ENCODE measurements around the gene EFCAB6. TPM values are rescaled to one million over a fixed set of nuclear protein-coding genes. Genes with fewer than 3 reads are reported as not detected.

Gene EFCAB6
- total and polyA plus RNA-seq, 2 of the 13 experiments (the other 11 are each of a cell fraction or from before 2014, with no cell fraction given), result not detected

DNA sequence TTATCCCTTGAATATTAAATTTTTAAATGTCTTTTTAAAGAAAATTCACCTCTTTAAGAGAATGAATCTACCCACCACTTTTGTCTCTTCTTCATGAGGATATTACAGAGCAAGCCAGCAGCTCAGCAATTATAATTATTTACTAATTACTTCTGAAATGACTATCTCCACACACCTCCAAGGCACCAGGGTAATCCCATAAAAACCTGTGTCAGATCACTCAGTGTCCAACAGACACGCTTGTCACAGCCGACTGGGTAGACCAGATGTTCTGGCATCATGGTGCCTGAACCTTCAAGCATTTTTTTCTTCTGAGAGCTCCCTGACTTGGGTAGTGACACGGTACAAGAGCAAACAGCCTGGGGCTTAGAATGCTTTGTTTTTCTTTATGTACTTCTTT lies 61.4 kb downstream of the EFCAB6 start:
- Histone ChIP-seq H3K27me3 (ENCODE audit: control insufficient read depth in 1 of 2, insufficient read depth in 2 of 2, low read length in 2 of 2) (peaks cover 2 to 49% of the 10 kb centered on the region in 2 experiments; a peak in 2 of 5 replicates), H2AFZ (ENCODE audit: low read length) (no peak overlapping the region), H3K9me3 (ENCODE audit: low read length) (no peaks in the 10 kb centered on the region), H3K9ac (ENCODE audit: insufficient read depth, low read depth, low read length) (no peak overlapping the region), H3K4me2 (ENCODE audit: low read depth, low read length) (no peak overlapping the region), H3K27ac (ENCODE audit: extremely low read length, insufficient read depth, low read length) (no peak overlapping the region), H3K79me2 (ENCODE audit: insufficient read depth, low read length) (no peaks in the 10 kb centered on the region), H3K4me3 (replicated peaks in 1 of 3; ENCODE audit: insufficient read depth in 1 of 3, low read depth in 2 of 3, low read length in 3 of 3) (no peak overlapping the region), H4K20me1 (ENCODE audit: insufficient read depth, low read length) (no peaks in the 10 kb centered on the region), H3K36me3 (replicated peaks in 1 of 2; ENCODE audit: control insufficient read depth in 1 of 2, insufficient read depth in 2 of 2, low read length in 2 of 2) (no peaks in the 10 kb centered on the region), H3K4me1 (ENCODE audit: insufficient read depth, low read length) (no peaks in the 10 kb centered on the region)
- POLR2A ChIA-PET, result no interaction called here
- FAIRE-seq (no peak), ATAC-seq (no peak), DNase-seq (ENCODE audit: low spot score) (no peak)
- in situ Hi-C loops (cut with HindIII; ENCODE audit: extremely low pct_ligation_motif_present, low pct_unique_long_range_greater_than_20kb), result no loop called here
- no TSS peak for BruUV-seq (replicated peaks)
- CTCF ChIA-PET (ENCODE audit: low intra/inter-chr PET ratio, low total read pairs), result no interaction called here
- intact Hi-C loops (cut with micrococcal nuclease; ENCODE audit: unreplicated experiment), result no loop called here
- WGBS (ENCODE audit: low lambda C conversion rate), result 0% methylated on average over 3 of the region's 3 CpGs
- TF ChIP-seq HDAC2 (CRISPR knock-in tag; IDR thresholded peaks at IDR 0.05), result no peak
- TF ChIP-seq, protein P1, sequence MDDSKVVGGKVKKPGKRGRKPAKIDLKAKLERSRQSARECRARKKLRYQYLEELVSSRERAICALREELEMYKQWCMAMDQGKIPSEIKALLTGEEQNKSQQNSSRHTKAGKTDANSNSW (CRISPR knock-in tag; IDR thresholded peaks at IDR 0.05; ENCODE audit: borderline replicate concordance), result no peak
- TF ChIP-seq EED (CRISPR knock-in tag; IDR thresholded peaks at IDR 0.05), result no peak
- TF ChIP-seq KLF12 (CRISPR knock-in tag; IDR thresholded peaks at IDR 0.05; ENCODE audit: borderline replicate concordance), result no peak
- TF ChIP-seq ZFP36L2 (CRISPR knock-in tag; IDR thresholded peaks at IDR 0.05), result no peak
- no peak for TF ChIP-seq GTF3A (CRISPR knock-in tag; conservative IDR thresholded peaks at IDR 0.05)
- no peak for TF ChIP-seq CBX1 (IDR thresholded peaks at IDR 0.05; ENCODE audit: low read depth)

DNA sequence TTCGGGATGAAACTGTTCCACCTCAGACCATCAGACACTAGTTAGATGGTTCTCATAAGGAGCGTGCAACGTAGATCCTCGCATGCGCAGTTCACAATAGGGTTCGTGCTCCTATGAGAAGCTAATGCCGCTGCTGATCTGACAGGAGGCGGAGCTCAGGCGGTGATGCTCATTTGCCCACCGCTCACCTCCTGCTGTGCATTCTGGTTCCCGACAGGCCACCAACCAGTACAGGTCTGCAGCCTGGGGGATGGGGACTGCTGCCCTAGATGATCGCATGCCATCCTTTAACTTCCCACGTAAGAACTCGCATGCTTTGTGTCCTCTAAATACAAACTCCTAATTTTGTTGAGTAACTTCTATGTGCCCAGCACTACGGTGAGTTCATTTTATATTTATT lies 62.6 kb downstream of the EFCAB6 start:
- ATAC-seq (no peak), DNase-seq (ENCODE audit: low spot score) (no peak), FAIRE-seq (no peak)
- no peaks in the 10 kb centered on the region for H3K9me3 ChIP-seq (ENCODE audit: low read length)
- ChIA-PET CTCF (ENCODE audit: low intra/inter-chr PET ratio, low total read pairs) (no interaction called here), POLR2A (no interaction called here)
- peaks cover 2 to 58% of the 10 kb centered on the region in 2 experiments; a peak in 3 of 5 replicates for H3K27me3 ChIP-seq (ENCODE audit: control insufficient read depth in 1 of 2, insufficient read depth in 2 of 2, low read length in 2 of 2)
- H3K4me2 ChIP-seq (ENCODE audit: low read depth, low read length), result no peak overlapping the region
- H3K4me3 ChIP-seq (replicated peaks in 1 of 3; ENCODE audit: insufficient read depth in 1 of 3, low read depth in 2 of 3, low read length in 3 of 3), result no peak overlapping the region
- H3K36me3 ChIP-seq (replicated peaks in 1 of 2; ENCODE audit: control insufficient read depth in 1 of 2, insufficient read depth in 2 of 2, low read length in 2 of 2), result no peaks in the 10 kb centered on the region
- TF ChIP-seq, protein P2, sequence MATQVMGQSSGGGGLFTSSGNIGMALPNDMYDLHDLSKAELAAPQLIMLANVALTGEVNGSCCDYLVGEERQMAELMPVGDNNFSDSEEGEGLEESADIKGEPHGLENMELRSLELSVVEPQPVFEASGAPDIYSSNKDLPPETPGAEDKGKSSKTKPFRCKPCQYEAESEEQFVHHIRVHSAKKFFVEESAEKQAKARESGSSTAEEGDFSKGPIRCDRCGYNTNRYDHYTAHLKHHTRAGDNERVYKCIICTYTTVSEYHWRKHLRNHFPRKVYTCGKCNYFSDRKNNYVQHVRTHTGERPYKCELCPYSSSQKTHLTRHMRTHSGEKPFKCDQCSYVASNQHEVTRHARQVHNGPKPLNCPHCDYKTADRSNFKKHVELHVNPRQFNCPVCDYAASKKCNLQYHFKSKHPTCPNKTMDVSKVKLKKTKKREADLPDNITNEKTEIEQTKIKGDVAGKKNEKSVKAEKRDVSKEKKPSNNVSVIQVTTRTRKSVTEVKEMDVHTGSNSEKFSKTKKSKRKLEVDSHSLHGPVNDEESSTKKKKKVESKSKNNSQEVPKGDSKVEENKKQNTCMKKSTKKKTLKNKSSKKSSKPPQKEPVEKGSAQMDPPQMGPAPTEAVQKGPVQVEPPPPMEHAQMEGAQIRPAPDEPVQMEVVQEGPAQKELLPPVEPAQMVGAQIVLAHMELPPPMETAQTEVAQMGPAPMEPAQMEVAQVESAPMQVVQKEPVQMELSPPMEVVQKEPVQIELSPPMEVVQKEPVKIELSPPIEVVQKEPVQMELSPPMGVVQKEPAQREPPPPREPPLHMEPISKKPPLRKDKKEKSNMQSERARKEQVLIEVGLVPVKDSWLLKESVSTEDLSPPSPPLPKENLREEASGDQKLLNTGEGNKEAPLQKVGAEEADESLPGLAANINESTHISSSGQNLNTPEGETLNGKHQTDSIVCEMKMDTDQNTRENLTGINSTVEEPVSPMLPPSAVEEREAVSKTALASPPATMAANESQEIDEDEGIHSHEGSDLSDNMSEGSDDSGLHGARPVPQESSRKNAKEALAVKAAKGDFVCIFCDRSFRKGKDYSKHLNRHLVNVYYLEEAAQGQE (IDR thresholded peaks at IDR 0.05; ENCODE audit: borderline replicate concordance in 1 of 2, low read depth in 1 of 2, low read length in 2 of 2), result no peak
- TF ChIP-seq ATAD3A (CRISPR knock-in tag; IDR thresholded peaks at IDR 0.05) (no peak), CEBPG (CRISPR knock-in tag; IDR thresholded peaks at IDR 0.05) (no peak), ZNF24 (IDR thresholded peaks at IDR 0.05) (no peak), ZIK1 (CRISPR knock-in tag; IDR thresholded peaks at IDR 0.05; ENCODE audit: borderline replicate concordance, low read depth) (no peak), ZNF570 (CRISPR knock-in tag; IDR thresholded peaks at IDR 0.05; ENCODE audit: borderline replicate concordance) (no peak), ZNF121 (CRISPR knock-in tag; IDR thresholded peaks at IDR 0.05) (no peak)
- WGBS (ENCODE audit: low lambda C conversion rate), result 15% methylated on average over 6 of the region's 15 CpGs
- no peaks in the 10 kb centered on the region for H3K4me1 ChIP-seq (ENCODE audit: insufficient read depth, low read length)
- in situ Hi-C loops (cut with HindIII; ENCODE audit: extremely low pct_ligation_motif_present, low pct_unique_long_range_greater_than_20kb), result no loop called here
- H4K20me1 ChIP-seq (ENCODE audit: insufficient read depth, low read length), result no peaks in the 10 kb centered on the region
- no peak overlapping the region for H3K27ac ChIP-seq (ENCODE audit: extremely low read length, insufficient read depth, low read length)
- no peaks in the 10 kb centered on the region for H3K79me2 ChIP-seq (ENCODE audit: insufficient read depth, low read length)
- H2AFZ ChIP-seq (ENCODE audit: low read length), result no peak overlapping the region
- intact Hi-C loops (cut with micrococcal nuclease; ENCODE audit: unreplicated experiment), result no loop called here
- no TSS peak for BruUV-seq (replicated peaks)
- H3K9ac ChIP-seq (ENCODE audit: insufficient read depth, low read depth, low read length), result no peak overlapping the region

Measured in HepG2 (cell line).